Prostate gland (tissue), 2 donors: ENCODE data around the gene SPATA20.

Experiments used
- CTCF ChIP-seq, 4 experiments: fragments of 200-600 bp in 2 of 4; fragments of 450-650 bp in 2 of 4; sonication (generic) in 2 of 4; IDR thresholded peaks; 1 replicate in 3 of 4; 2 replicates in 1 of 4; pipeline ENCODE4 v1.5.1; 2016 to 2019; ENCODE audit warnings: antibody characterized with exemption in 4 of 4, mild to moderate bottlenecking in 2 of 4, moderate library complexity in 2 of 4
- POLR2A ChIP-seq: fragments of 450-650 bp; IDR thresholded peaks from one replicate; pipeline ENCODE4 v1.6.1; 2016; ENCODE audit warnings: antibody characterized with exemption, mild to moderate bottlenecking
- POLR2AphosphoS5 ChIP-seq: sonication (generic); formaldehyde crosslinking; IDR thresholded peaks from one replicate; pipeline ENCODE4 v1.6.1; 2017; ENCODE audit warnings: antibody characterized with exemption

GRCh38 chr17:50558581-50558940 is 11.6 kb downstream of the SPATA20 start:
- no peak for TF ChIP-seq POLR2A
- TF ChIP-seq CTCF (IDR thresholded peaks at IDR 0.05): no peak
- no peak for TF ChIP-seq POLR2AphosphoS5
